Transverse colon (tissue), 4 donors: ENCODE data around the gene KRTAP4-9. TPM values are rescaled to one million over a fixed set of nuclear protein-coding genes. Genes with fewer than 3 reads are reported as not detected.

ENCODE experiments used
- DNase-seq: peaks from one replicate; pipeline ENCODE4 v3.0.0-alpha.2; 2019
- H3K27ac ChIP-seq, 4 donors: fragments of 200-600 bp; sonication (generic); 2 replicates each; pipeline ENCODE4 v1.5.1; 2016 to 2018; ENCODE audit warnings: inconsistent platforms in 4 of 4
- H3K27me3 ChIP-seq: fragments of 200-600 bp; sonication (generic); 2 replicates; pipeline ENCODE4 v1.5.1; 2017; ENCODE audit warnings: inconsistent platforms
- H3K36me3 ChIP-seq, 4 donors: fragments of 200-600 bp; sonication (generic); 2 replicates each; pipeline ENCODE4 v1.5.1; 2017 to 2019; ENCODE audit warnings: inconsistent platforms in 4 of 4
- H3K4me1 ChIP-seq, 4 donors: fragments of 200-600 bp; sonication (generic); 2 replicates each; pipeline ENCODE4 v1.5.1; 2017 to 2020; ENCODE audit warnings: inconsistent platforms in 4 of 4
- H3K4me3 ChIP-seq, 4 donors: fragments of 200-600 bp; sonication (generic); 1 replicate in 1 of 4; 2 replicates in 3 of 4; pipeline versions ENCODE4 v1.5.1 to v1.6.1; 2017 to 2019; ENCODE audit warnings: inconsistent platforms in 4 of 4
- H3K9me3 ChIP-seq, 2 donors: fragments of 200-600 bp; sonication (generic); 2 replicates each; pipeline ENCODE4 v1.5.1; 2017 to 2019; ENCODE audit warnings: inconsistent platforms in 2 of 2
- EP300 ChIP-seq: sonication (generic); formaldehyde crosslinking; IDR thresholded peaks from one replicate; pipeline ENCODE4 v1.6.1; 2017; ENCODE audit warnings: antibody characterized with exemption, low read depth
- POLR2A ChIP-seq: fragments of 450-650 bp; IDR thresholded peaks from one replicate; pipeline ENCODE4 v1.6.1; 2016; ENCODE audit warnings: antibody characterized with exemption, mild to moderate bottlenecking, moderate library complexity
- POLR2AphosphoS5 ChIP-seq, 3 donors: sonication (generic); formaldehyde crosslinking; IDR thresholded peaks; one replicate each; pipeline ENCODE4 v1.6.1; 2016; ENCODE audit warnings: antibody characterized with exemption in 3 of 3
- WGBS, 2 donors: methylation state at CpG; one replicate each; pipeline ENCODE4 v1.1.5; 2018; ENCODE audit warnings: low coverage in 1 of 2; 5-methylcytosine and 5-hydroxymethylcytosine counted together
- in situ Hi-C, 4 donors: fragments of 200-750 bp; cut with MboI; loops; one replicate each; pipeline versions ENCODE4 v1.15.0 to v1.15.1; 2017; ENCODE audit warnings: low sequenced_read_pairs in 3 of 4, low pct_ligation_motif_present in 1 of 4, low pct_unique_long_range_greater_than_20kb in 1 of 4
- intact Hi-C: fragments of 100-400 bp; cut with DNase I; formaldehyde crosslinking; loops from one replicate; pipeline ENCODE4 v1.15.1; 2023; ENCODE audit warnings: low total_unique reads
- total RNA-seq, 4 donors: library from RNA; depleted of rRNA; stranded (reverse); fragments of >200 nt; gene quantifications; one replicate each; pipeline ENCODE4 v1.1.0, GENCODE V29; 2016
- TF ChIP-seq, protein P1 (sequence below), 5 experiments: fragments of 200-600 bp in 3 of 5; fragments of 450-650 bp in 2 of 5; sonication (generic) in 3 of 5; IDR thresholded peaks; 1 replicate in 2 of 5; 2 replicates in 3 of 5; pipeline ENCODE4 v1.5.1; 2016 to 2017; ENCODE audit warnings: antibody characterized with exemption in 5 of 5, inconsistent platforms in 3 of 5, mild to moderate bottlenecking in 2 of 5, moderate library complexity in 1 of 5

Gene KRTAP4-9
- total RNA-seq, 4 donors from 2014 or later: not detected

DNA sequence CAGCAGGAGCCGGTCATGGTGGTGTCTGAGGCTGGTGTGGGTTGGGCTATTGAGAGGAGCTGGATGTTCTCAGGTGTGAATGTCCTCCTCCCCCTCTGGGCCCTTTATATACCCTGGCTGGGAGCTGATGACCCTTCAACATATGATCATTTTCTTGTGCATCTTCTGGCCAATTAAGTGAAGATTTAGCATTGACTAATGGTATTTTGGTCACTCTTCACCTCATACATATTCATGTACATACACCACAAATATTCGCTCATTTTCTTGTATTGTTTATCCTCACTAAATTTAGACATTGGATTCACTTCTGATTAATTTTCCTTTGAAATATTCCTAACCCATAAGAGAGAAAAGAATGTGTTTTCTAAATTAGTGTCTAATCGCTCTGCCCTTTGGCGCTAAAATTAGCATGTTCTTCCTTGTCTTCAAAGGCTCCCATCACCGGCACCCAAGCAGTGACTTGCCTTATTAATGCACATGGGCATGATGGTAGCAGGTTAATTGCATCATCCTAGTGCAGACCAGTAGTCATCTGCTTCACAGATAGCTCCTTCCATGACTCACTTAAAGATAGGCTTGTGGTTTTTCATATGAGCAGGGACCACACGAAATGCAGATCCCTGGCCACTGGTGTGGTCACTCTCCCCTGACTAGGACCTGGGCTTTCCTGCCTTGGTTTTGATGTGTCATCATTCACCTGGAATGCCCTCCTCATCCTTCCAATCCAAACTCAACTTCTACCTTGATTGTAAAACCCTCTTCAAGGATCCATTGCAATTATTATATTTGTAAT is 39.2 kb upstream of the KRTAP4-9 start, which contains the start of gene KRTAP2-4:
KRTAP2-4 (minus strand) TSS at position 51 of the 796 bp plus-strand sequence; CDS start at position 17, 34 bp downstream.
- Histone ChIP-seq H3K4me3 (no peak within 1 kb of the TSS), H3K4me1 (no peaks in the 10 kb centered on the region), H3K9me3 (no peaks in the 10 kb centered on the region), H3K27me3 (peaks cover 21% of the 10 kb centered on the region), H3K27ac (no peak within 1 kb of the TSS), H3K36me3 (no peaks in the 10 kb centered on the region)
- intact Hi-C loops (no loop called here), in situ Hi-C loops (no loop called here)
- TF ChIP-seq EP300: no peak
- no peak for TF ChIP-seq POLR2AphosphoS5 (IDR thresholded peaks at IDR 0.05)
- no peak for TF ChIP-seq POLR2A
- TF ChIP-seq, protein P1, sequence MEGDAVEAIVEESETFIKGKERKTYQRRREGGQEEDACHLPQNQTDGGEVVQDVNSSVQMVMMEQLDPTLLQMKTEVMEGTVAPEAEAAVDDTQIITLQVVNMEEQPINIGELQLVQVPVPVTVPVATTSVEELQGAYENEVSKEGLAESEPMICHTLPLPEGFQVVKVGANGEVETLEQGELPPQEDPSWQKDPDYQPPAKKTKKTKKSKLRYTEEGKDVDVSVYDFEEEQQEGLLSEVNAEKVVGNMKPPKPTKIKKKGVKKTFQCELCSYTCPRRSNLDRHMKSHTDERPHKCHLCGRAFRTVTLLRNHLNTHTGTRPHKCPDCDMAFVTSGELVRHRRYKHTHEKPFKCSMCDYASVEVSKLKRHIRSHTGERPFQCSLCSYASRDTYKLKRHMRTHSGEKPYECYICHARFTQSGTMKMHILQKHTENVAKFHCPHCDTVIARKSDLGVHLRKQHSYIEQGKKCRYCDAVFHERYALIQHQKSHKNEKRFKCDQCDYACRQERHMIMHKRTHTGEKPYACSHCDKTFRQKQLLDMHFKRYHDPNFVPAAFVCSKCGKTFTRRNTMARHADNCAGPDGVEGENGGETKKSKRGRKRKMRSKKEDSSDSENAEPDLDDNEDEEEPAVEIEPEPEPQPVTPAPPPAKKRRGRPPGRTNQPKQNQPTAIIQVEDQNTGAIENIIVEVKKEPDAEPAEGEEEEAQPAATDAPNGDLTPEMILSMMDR (IDR thresholded peaks at IDR 0.05): no peak
- no peak for DNase-seq
- WGBS, 2 donors: 91 to 93% methylated on average over 4 to 6 of the region's 6 CpGs

DNA sequence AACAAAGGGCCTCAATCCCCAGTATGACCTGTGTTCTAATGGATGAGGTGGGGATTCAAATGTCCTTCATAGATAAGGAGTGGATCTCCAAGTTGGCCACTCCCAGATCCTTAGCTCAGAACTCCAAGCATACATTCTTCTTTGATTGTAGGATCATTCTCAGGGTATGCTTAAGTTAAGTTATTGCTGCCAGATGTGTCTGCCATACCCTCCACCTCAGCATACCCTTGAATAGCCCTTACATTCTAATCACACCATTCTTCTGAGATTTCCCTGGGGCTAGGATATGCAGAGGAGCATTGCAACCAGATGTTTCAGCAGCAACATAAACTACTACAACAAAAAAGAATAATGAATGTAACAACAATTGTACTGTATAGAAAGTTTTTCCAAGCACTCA is 37.9 kb upstream of the KRTAP4-9 start:
- in situ Hi-C loops: no loop called here
- intact Hi-C loops: no loop called here

DNA sequence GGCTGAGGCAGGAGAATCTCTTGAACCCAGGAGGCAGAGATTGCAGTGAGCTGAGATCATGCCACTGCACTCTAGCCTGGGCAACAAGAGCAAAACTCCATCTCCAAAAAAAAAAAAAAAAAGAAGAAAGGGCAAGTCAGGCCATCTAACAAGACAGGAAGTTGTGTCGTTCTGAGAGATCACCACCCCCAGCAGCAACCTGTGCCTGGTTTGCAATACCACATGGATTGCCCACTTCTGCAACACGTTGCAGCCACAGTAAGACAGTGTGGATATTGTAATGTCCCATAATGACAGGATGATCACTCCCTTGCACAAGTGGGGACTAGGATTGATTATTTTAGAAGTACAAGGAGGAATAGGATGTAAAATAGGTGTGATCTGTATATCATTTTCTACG is 36.2 kb upstream of the KRTAP4-9 start:
- WGBS, 2 donors: 62 to 82% methylated on average over 3 of the region's 3 CpGs
- no peaks in the 10 kb centered on the region for H3K4me1 ChIP-seq
- no peak overlapping the region for H3K4me3 ChIP-seq
- peaks cover 6% of the 10 kb centered on the region for H3K27me3 ChIP-seq
- TF ChIP-seq EP300 (no peak), POLR2A (no peak), POLR2AphosphoS5 (IDR thresholded peaks at IDR 0.05) (no peak)
- TF ChIP-seq, protein P1 (IDR thresholded peaks at IDR 0.05): no peak
- in situ Hi-C loops: no loop called here
- no peak for DNase-seq
- intact Hi-C loops: no loop called here
- no peak overlapping the region for H3K27ac ChIP-seq
- H3K36me3 ChIP-seq: no peaks in the 10 kb centered on the region
- H3K9me3 ChIP-seq: no peaks in the 10 kb centered on the region

More for the DNA sequence above, 37.9 kb upstream of the KRTAP4-9 start:
- H3K4me1 ChIP-seq: no peaks in the 10 kb centered on the region
- no peak overlapping the region for H3K4me3 ChIP-seq
- H3K27ac ChIP-seq: no peak overlapping the region
- TF ChIP-seq, protein P1 (IDR thresholded peaks at IDR 0.05): no peak
- TF ChIP-seq POLR2A (no peak), POLR2AphosphoS5 (IDR thresholded peaks at IDR 0.05) (no peak), EP300 (no peak)
- peaks cover 9% of the 10 kb centered on the region for H3K27me3 ChIP-seq
- DNase-seq: no peak
- H3K9me3 ChIP-seq: no peaks in the 10 kb centered on the region
- H3K36me3 ChIP-seq: no peaks in the 10 kb centered on the region

DNA sequence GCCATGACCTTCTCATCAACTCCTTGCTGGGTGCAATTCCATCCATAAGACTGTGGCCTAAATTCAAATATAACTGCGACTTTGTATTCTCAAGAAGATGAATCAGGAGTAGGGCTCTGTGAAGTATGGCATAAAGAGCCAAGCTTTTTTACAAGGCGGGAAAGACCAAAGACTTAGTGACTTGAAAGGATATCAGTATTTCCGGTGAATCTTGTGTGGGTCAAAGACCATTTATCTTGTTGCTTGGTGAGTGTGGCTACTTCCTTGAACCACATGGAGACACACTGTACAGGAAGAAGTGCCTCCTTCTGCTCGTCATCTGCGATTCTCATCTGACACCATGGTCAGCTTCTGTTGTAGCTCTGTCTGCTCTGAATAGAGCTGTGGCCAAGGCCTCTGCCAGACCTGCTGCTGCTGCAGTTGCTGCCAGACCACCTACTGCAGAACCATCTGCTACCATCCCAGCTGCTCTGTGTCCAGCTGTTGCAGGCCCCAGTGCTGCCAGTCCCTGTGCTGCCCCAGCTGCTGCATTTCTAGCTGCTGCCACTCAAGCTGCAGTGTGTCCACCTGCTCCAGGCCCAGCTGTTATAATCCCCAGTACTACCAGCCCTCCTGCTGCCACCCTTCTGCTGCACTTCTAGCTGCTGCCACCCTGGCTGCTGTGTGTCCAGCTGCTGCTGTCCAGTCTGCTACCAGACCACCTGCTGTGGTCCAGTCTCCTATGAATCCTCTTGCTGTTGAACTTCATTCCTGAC is 33.4 kb upstream of the KRTAP4-9 start:
- in situ Hi-C loops: no loop called here
- no peaks in the 10 kb centered on the region for H3K4me1 ChIP-seq
- H3K36me3 ChIP-seq: no peaks in the 10 kb centered on the region
- WGBS, 2 donors: 80 to 83% methylated on average over 3 to 5 of the region's 5 CpGs
- no peaks in the 10 kb centered on the region for H3K9me3 ChIP-seq
- H3K27me3 ChIP-seq: peaks cover 5% of the 10 kb centered on the region
- TF ChIP-seq POLR2A: no peak
- no peak for TF ChIP-seq EP300
- no peak for TF ChIP-seq POLR2AphosphoS5 (IDR thresholded peaks at IDR 0.05)
- TF ChIP-seq, protein P1 (IDR thresholded peaks at IDR 0.05): no peak
- DNase-seq: no peak
- H3K4me3 ChIP-seq: no peak overlapping the region
- intact Hi-C loops: no loop called here
- no peak overlapping the region for H3K27ac ChIP-seq
